HEK293 (cell line): ENCODE measurements around the gene MAP3K20.

ENCODE experiments used
- BCL11A ChIP-seq: fragments of 450-650 bp; formaldehyde crosslinking; IDR thresholded peaks from 2 replicates; pipeline ENCODE4 v1.5.1; 2016; ENCODE audit warnings: low read depth, missing biosample characterization, missing genetic modification characterization
- CTCF ChIP-seq: fragments of 450-650 bp; formaldehyde crosslinking; IDR thresholded peaks from 2 replicates; pipeline ENCODE4 v1.5.1; 2016; ENCODE audit warnings: missing biosample characterization, missing genetic modification characterization
- GFI1B ChIP-seq: fragments of 450-650 bp; formaldehyde crosslinking; IDR thresholded peaks from 2 replicates; pipeline ENCODE4 v1.5.1; 2016; ENCODE audit warnings: missing biosample characterization, missing genetic modification characterization
- TCF7L2 ChIP-seq: IDR thresholded peaks from 2 replicates; pipeline ENCODE4 v1.6.1; 2011; ENCODE audit warnings: low read depth, mild to moderate bottlenecking, inconsistent platforms, low read length, moderate library complexity, borderline replicate concordance
- TRIM28 ChIP-seq: IDR thresholded peaks from 2 replicates; pipeline ENCODE4 v1.6.1; 2011; ENCODE audit warnings: low read length, control low read depth, borderline replicate concordance
- ZBTB7A ChIP-seq: fragments of 450-650 bp; formaldehyde crosslinking; IDR thresholded peaks from 2 replicates; pipeline ENCODE4 v1.5.1; 2016; ENCODE audit warnings: low read depth, missing biosample characterization, missing genetic modification characterization
- ZNF175 ChIP-seq: fragments of 450-650 bp; formaldehyde crosslinking; IDR thresholded peaks from 2 replicates; pipeline ENCODE4 v1.5.1; 2016; ENCODE audit warnings: missing biosample characterization, missing genetic modification characterization
- ZNF580 ChIP-seq: fragments of 450-650 bp; formaldehyde crosslinking; IDR thresholded peaks from 2 replicates; pipeline ENCODE4 v1.5.1; 2016; ENCODE audit warnings: missing biosample characterization, missing genetic modification characterization
- ZNF596 ChIP-seq: fragments of 450-650 bp; IDR thresholded peaks from 2 replicates; pipeline ENCODE4 v1.5.0; 2018; ENCODE audit warnings: missing biosample characterization, mild to moderate bottlenecking, missing genetic modification characterization, moderate library complexity
- ZNF629 ChIP-seq: fragments of 450-650 bp; formaldehyde crosslinking; IDR thresholded peaks from 2 replicates; pipeline ENCODE4 v1.5.1; 2017; ENCODE audit warnings: missing biosample characterization, missing genetic modification characterization
- ZSCAN4 ChIP-seq: fragments of 450-650 bp; formaldehyde crosslinking; IDR thresholded peaks from 2 replicates; pipeline ENCODE4 v1.5.1; 2017; ENCODE audit warnings: missing biosample characterization, missing genetic modification characterization
- TF ChIP-seq, protein P1 (sequence below): fragments of 450-650 bp; formaldehyde crosslinking; IDR thresholded peaks from 2 replicates; pipeline ENCODE4 v1.5.1; 2016; ENCODE audit warnings: missing biosample characterization, missing genetic modification characterization
- TF ChIP-seq, protein P2 (sequence below): fragments of 450-650 bp; formaldehyde crosslinking; IDR thresholded peaks from 2 replicates; pipeline ENCODE4 v1.5.1; 2016; ENCODE audit warnings: missing biosample characterization, missing genetic modification characterization

GRCh38 chr2:173216051-173216450 is 140.4 kb downstream of the MAP3K20 start:
- TF ChIP-seq CTCF (no peak), ZNF596 (tag by site-specific recombination) (no peak), BCL11A (tag by site-specific recombination) (no peak), ZNF629 (tag by site-specific recombination) (no peak), ZSCAN4 (tag by site-specific recombination) (no peak), TCF7L2 (no peak), TRIM28 (no peak), ZNF175 (tag by site-specific recombination) (no peak), ZNF580 (no peak), GFI1B (no peak), ZBTB7A (no peak)
- TF ChIP-seq, protein P1, sequence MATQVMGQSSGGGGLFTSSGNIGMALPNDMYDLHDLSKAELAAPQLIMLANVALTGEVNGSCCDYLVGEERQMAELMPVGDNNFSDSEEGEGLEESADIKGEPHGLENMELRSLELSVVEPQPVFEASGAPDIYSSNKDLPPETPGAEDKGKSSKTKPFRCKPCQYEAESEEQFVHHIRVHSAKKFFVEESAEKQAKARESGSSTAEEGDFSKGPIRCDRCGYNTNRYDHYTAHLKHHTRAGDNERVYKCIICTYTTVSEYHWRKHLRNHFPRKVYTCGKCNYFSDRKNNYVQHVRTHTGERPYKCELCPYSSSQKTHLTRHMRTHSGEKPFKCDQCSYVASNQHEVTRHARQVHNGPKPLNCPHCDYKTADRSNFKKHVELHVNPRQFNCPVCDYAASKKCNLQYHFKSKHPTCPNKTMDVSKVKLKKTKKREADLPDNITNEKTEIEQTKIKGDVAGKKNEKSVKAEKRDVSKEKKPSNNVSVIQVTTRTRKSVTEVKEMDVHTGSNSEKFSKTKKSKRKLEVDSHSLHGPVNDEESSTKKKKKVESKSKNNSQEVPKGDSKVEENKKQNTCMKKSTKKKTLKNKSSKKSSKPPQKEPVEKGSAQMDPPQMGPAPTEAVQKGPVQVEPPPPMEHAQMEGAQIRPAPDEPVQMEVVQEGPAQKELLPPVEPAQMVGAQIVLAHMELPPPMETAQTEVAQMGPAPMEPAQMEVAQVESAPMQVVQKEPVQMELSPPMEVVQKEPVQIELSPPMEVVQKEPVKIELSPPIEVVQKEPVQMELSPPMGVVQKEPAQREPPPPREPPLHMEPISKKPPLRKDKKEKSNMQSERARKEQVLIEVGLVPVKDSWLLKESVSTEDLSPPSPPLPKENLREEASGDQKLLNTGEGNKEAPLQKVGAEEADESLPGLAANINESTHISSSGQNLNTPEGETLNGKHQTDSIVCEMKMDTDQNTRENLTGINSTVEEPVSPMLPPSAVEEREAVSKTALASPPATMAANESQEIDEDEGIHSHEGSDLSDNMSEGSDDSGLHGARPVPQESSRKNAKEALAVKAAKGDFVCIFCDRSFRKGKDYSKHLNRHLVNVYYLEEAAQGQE = no peak
- TF ChIP-seq, protein P2, sequence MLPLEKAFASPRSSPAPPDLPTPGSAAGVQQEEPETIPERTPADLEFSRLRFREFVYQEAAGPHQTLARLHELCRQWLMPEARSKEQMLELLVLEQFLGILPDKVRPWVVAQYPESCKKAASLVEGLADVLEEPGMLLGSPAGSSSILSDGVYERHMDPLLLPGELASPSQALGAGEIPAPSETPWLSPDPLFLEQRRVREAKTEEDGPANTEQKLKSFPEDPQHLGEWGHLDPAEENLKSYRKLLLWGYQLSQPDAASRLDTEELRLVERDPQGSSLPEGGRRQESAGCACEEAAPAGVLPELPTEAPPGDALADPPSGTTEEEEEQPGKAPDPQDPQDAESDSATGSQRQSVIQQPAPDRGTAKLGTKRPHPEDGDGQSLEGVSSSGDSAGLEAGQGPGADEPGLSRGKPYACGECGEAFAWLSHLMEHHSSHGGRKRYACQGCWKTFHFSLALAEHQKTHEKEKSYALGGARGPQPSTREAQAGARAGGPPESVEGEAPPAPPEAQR (tag by site-specific recombination) = no peak
